Measurements from ENCODE around the gene TRIOBP. TPM values are rescaled to one million over a fixed set of nuclear protein-coding genes. Genes with fewer than 3 reads are reported as not detected.

The TRIOBP gene
- total RNA-seq, 1 experiment from 2014 or later: 28.7 TPM

DNA sequence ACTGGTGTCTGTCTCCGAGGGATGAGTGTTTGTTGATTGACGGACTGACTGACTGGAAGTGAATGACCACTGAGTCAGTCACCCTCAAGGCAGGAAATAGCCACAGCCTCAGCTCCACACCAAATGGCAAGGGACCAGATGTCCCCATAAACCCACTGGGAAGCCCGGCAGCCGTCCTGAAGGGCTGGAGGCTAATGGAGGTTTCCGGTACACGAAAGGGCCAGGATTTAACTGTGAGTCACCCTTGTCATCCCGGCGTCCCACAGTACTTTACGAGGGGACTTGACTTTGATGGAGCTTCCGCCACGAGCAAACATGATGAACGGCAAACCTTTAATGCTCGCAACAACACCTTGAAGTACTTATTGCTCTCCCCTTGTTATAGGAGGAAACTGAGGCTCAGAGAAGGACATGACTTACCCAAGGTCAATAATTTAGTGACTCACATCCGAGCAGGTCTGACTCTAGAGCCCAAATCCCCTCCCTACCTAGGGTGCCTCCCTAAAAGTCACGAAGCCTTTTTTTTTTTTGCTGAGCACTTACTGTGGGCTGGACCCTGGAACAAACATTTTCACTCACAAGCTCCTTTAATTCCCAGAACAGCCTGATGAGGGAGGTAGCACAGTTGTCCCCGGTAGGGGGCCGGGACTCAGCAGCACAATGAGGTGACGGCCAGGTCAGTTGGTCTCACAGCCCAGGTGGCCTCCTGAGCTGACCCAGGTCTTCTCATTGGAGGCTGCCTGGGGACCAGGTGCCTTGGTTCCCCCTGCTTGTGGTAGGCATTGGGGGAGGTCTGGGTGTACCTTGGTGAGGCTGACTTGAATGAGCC, 85.7 kb downstream of the TRIOBP start:
- ChIA-PET POLR2A (ENCODE audit: low non-redundant PET) (interaction anchor here (0.5 to 0.8 kb wide), 2 partner anchors 14 to 34 kb away, joined by 3 to 7 read pairs; no protein-coding TSS in a partner anchor), CTCF (interaction anchor here (0.7 kb wide), 1 partner anchor 21 kb away, joined by 3 read pairs; no protein-coding TSS in a partner anchor)
- Histone ChIP-seq H3K9me3 (ENCODE audit: low read depth, low read length, poor library complexity, severe bottlenecking) (no peaks in the 10 kb centered on the region), H3K4me1 (ENCODE audit: insufficient read depth, low read length, poor library complexity, severe bottlenecking) (no peaks in the 10 kb centered on the region), H3K36me3 (ENCODE audit: insufficient read depth, low read length, poor library complexity, severe bottlenecking) (no peaks in the 10 kb centered on the region), H3K4me3 (ENCODE audit: low read depth, low read length, poor library complexity, severe bottlenecking) (no peak overlapping the region), H3K27me3 (replicated peaks; ENCODE audit: insufficient read depth, low read depth, low read length, poor library complexity) (no peaks in the 10 kb centered on the region), H3K27ac (ENCODE audit: low read depth, low read length, poor library complexity, severe bottlenecking) (no peak overlapping the region)
- no peak for DNase-seq (ENCODE audit: low spot score)
- TF ChIP-seq CTCF (conservative IDR thresholded peaks at IDR 0.05; ENCODE audit: low read depth, low read length) (no peak), EZH2 (IDR thresholded peaks at IDR 0.05; ENCODE audit: borderline replicate concordance, low read depth, low read length, poor library complexity, severe bottlenecking) (no peak)
- intact Hi-C loops (cut with micrococcal nuclease; ENCODE audit: unreplicated experiment): no loop called here
- no TSS peak for BruUV-seq (replicated peaks)

DNA sequence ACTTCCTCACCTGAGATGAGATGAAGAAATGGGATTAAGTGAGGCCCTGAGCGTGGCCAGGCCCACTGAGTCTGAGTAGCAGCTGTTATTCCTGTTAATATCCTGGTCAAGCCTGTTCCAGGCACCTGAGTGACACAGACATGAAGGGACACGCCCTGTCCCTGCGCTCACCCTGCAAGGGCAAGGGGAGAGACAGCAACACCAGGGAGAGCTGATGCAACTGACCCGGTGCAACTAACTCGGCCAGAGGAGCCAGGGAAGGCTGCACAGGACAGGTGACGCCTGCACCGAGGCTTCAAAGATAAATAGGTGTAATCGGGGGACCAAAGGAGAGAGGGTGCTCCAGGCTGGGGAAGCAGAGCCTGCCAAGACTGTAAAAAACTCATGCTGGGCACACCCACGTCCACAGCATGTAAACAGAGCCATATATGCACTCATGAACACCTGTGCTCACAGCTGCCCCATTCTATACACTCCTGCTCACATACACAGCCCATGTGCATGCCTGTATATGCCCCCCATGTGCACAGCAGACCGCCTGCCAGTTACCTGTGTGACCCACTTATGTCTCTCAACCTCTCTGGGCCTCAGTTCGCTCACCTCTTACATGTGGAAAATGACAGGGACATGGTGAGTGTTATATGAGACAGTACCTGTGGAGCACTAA, 88.1 kb downstream of the TRIOBP start:
- intact Hi-C loops (cut with micrococcal nuclease; ENCODE audit: unreplicated experiment): no loop called here
- Histone ChIP-seq H3K36me3 (ENCODE audit: insufficient read depth, low read length, poor library complexity, severe bottlenecking) (no peaks in the 10 kb centered on the region), H3K4me3 (ENCODE audit: low read depth, low read length, poor library complexity, severe bottlenecking) (no peak overlapping the region), H3K4me1 (ENCODE audit: insufficient read depth, low read length, poor library complexity, severe bottlenecking) (no peaks in the 10 kb centered on the region), H3K27ac (ENCODE audit: low read depth, low read length, poor library complexity, severe bottlenecking) (no peak overlapping the region), H3K9me3 (ENCODE audit: low read depth, low read length, poor library complexity, severe bottlenecking) (no peaks in the 10 kb centered on the region), H3K27me3 (replicated peaks; ENCODE audit: insufficient read depth, low read depth, low read length, poor library complexity) (no peaks in the 10 kb centered on the region)
- BruUV-seq (replicated peaks): no TSS peak
- ChIA-PET POLR2A (ENCODE audit: low non-redundant PET) (no interaction called here), CTCF (no interaction called here)
- TF ChIP-seq EZH2 (IDR thresholded peaks at IDR 0.05; ENCODE audit: borderline replicate concordance, low read depth, low read length, poor library complexity, severe bottlenecking) (no peak), CTCF (conservative IDR thresholded peaks at IDR 0.05; ENCODE audit: low read depth, low read length) (no peak)
- DNase-seq (ENCODE audit: low spot score): no peak

- Histone ChIP-seq H3K27me3 (replicated peaks; ENCODE audit: insufficient read depth, low read depth, low read length, poor library complexity) (no peaks in the 10 kb centered on the region), H3K4me1 (ENCODE audit: insufficient read depth, low read length, poor library complexity, severe bottlenecking) (no peaks in the 10 kb centered on the region), H3K9me3 (ENCODE audit: low read depth, low read length, poor library complexity, severe bottlenecking) (no peaks in the 10 kb centered on the region), H3K27ac (ENCODE audit: low read depth, low read length, poor library complexity, severe bottlenecking) (no peak overlapping the region), H3K36me3 (ENCODE audit: insufficient read depth, low read length, poor library complexity, severe bottlenecking) (no peaks in the 10 kb centered on the region), H3K4me3 (ENCODE audit: low read depth, low read length, poor library complexity, severe bottlenecking) (no peak overlapping the region)
- no TSS peak for BruUV-seq (replicated peaks)
- CTCF ChIA-PET: no interaction called here
- TF ChIP-seq CTCF (conservative IDR thresholded peaks at IDR 0.05; ENCODE audit: low read depth, low read length) (no peak), EZH2 (IDR thresholded peaks at IDR 0.05; ENCODE audit: borderline replicate concordance, low read depth, low read length, poor library complexity, severe bottlenecking) (no peak)
- no peak for DNase-seq (ENCODE audit: low spot score)
- POLR2A ChIA-PET (ENCODE audit: low non-redundant PET): no interaction called here
- intact Hi-C loops (cut with micrococcal nuclease; ENCODE audit: unreplicated experiment): loop anchor here (5.0 kb wide), 1 partner anchor 168 kb away; no protein-coding TSS in a partner anchor
These were observed 93.4 kb downstream of the TRIOBP start for GRCh38 chr22:37790234-37790633.
